HFF-Myc (cell line): ENCODE data around the gene UBASH3A.

Source experiments
- DNase-seq: peaks from one replicate; pipeline ENCODE4 v3.0.0-alpha.2; 2011; ENCODE audit warnings: low read depth; ENCODE audit errors: extremely low read depth
- H3K4me3 ChIP-seq: replicated peaks from 2 replicates; pipeline ENCODE4 v1.5.1; 2011; ENCODE audit warnings: low read depth, mild to moderate bottlenecking, control low read depth, low read length
- CTCF ChIP-seq: IDR thresholded peaks from 2 replicates; pipeline ENCODE4 v1.5.1; 2012; ENCODE audit warnings: mild to moderate bottlenecking, low read depth, low read length, control low read depth; ENCODE audit errors: missing control alignments

Gene UBASH3A

DNA sequence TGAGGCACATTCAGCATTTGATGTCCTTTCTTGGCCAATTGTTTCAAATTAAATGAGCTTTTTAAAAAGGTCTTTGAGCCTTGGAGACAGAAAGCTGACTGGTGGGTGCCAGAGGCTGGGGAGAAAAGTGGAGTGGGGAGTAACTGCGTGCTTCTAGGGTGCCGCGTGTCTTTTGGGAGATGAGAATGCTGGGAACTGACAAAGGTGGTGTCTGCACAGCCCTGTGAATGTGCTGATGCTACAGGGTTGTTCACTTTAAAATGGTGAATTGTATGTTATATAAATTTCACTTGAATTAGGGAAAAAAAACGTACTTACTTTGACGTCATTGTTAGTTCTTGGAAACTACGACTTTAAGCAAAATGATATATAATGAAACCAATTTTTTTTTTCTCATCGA lies 29.2 kb upstream of the UBASH3A start:
- H3K4me3 ChIP-seq = no peak overlapping the region
- no peak for DNase-seq
- TF ChIP-seq CTCF = no peak

GRCh38 chr21:42374864-42375499 lies 28.7 kb upstream of the UBASH3A start:
- TF ChIP-seq CTCF = no peak
- H3K4me3 ChIP-seq = no peak overlapping the region
- no peak for DNase-seq

- no peak overlapping the region for H3K4me3 ChIP-seq
- DNase-seq = no peak
- no peak for TF ChIP-seq CTCF
Observed at GRCh38 chr21:42375506-42375905, 28.2 kb upstream of the UBASH3A start.

DNA sequence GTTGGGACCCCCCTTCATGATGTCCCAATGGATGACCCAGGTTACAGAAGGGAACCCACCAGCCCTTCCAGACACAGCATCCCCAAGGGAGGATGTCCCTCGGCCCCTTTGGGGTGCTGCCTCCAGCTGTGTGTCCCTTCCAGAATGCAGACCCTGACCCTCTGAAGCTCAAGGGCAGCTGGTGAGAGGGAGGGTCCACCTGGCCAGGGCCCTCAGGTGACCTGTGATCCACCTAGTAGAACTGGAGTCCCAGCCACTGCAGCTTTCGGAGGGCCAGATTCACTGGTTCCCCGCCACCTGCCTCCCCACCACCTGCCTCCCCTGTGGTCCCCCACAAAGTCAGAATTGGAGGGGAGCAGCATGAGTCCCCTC lies 27.8 kb upstream of the UBASH3A start:
- no peak for TF ChIP-seq CTCF
- no peak overlapping the region for H3K4me3 ChIP-seq
- DNase-seq = no peak

DNA sequence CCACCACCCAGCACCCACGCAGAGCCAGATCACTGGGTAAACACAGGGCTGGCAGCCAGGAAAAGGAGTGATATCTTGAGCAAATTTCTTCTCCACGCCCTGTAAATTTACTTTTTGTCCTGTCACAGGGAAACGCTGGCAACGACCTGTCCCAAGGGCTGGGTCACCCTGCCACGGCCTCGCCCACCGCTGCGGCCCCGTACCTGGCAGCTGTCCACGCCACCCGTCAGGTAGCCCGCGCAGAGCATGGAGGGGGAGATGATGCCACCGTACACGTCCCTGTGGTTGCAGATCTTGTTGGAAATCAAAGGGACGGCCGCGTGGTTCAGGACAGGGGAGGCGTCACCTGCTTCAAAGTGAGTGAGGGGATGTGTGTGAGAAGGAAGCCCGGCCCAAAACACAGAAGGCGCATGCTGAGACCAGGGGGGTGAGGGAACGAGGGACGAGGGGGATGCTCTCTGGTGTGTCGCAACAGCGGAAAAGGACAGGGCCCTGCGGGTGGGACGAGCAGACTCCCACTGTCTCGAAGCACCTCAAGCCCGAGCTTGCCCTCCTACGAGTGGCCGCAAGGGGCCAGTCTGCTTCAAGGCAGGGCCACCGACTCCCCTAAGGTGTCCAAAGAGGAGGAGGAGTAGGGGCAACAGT lies 27.2 kb upstream of the UBASH3A start:
- no peak for TF ChIP-seq CTCF
- DNase-seq = no peak
- H3K4me3 ChIP-seq = no peak overlapping the region

- no peak overlapping the region for H3K4me3 ChIP-seq
- TF ChIP-seq CTCF = no peak
- no peak for DNase-seq
Observed at GRCh38 chr21:42377211-42377950, 26.3 kb upstream of the UBASH3A start.
